OCI-LY7 (cell line): ENCODE results near the gene CYB561. TPM values are rescaled to one million over a fixed set of nuclear protein-coding genes. Genes with fewer than 3 reads are reported as not detected.

Source experiments
- BruUV-seq: library from RNA; stranded (reverse); fragments of 400-500 nt; replicated peaks from 2 replicates; lab custom pipeline; 2021; lab: Mats Ljungman, UMichigan
- CTCF ChIA-PET: fragments of 300-600 bp; sonication (Branson Sonifier 250); formaldehyde crosslinking; loops from one replicate; lab custom pipeline; 2022; ENCODE audit warnings: antibody characterized with exemption; ENCODE audit not compliant: unreplicated experiment; lab: Charles Lee
- POLR2A ChIA-PET: fragments of 300-600 bp; sonication (Branson Sonifier 250); formaldehyde crosslinking; loops from one replicate; lab custom pipeline; 2022; ENCODE audit warnings: antibody characterized with exemption; lab: Charles Lee
- DNase-seq: peaks from one replicate; pipeline ENCODE4 v3.0.0-alpha.2; 2015; ENCODE audit warnings: low spot score
- H2AFZ ChIP-seq: fragments of 200-600 bp; sonication (generic), shearing (Covaris generic); 2 replicates; pipeline ENCODE4 v1.6.1; 2014; ENCODE audit warnings: mild to moderate bottlenecking, antibody characterized with exemption, low read length, moderate library complexity
- H3K27ac ChIP-seq: fragments of 200-600 bp; sonication (generic); 2 replicates; pipeline ENCODE4 v1.5.1; 2014; ENCODE audit warnings: mixed run types, low read depth, mild to moderate bottlenecking, moderate library complexity, low read length, inconsistent platforms; ENCODE audit not compliant: poor library complexity, severe bottlenecking
- H3K36me3 ChIP-seq: fragments of 200-600 bp; sonication (generic); 2 replicates; pipeline ENCODE4 v1.6.1; 2014; ENCODE audit warnings: mild to moderate bottlenecking, antibody characterized with exemption, low read length, moderate library complexity, mixed read lengths; ENCODE audit not compliant: insufficient read depth
- H3K4me1 ChIP-seq: fragments of 200-600 bp; sonication (generic); 2 replicates; pipeline ENCODE4 v1.5.1; 2014; ENCODE audit warnings: mild to moderate bottlenecking, low read length; ENCODE audit not compliant: insufficient read depth, poor library complexity, severe bottlenecking
- H3K4me2 ChIP-seq: fragments of 200-600 bp; sonication (generic); 2 replicates; pipeline ENCODE4 v1.6.1; 2014; ENCODE audit warnings: mild to moderate bottlenecking, low read length
- H3K4me3 ChIP-seq: fragments of 200-600 bp; sonication (generic); 2 replicates; pipeline ENCODE4 v1.5.1; 2014; ENCODE audit warnings: mild to moderate bottlenecking, low read depth, low read length; ENCODE audit not compliant: poor library complexity, severe bottlenecking
- H3K79me2 ChIP-seq: fragments of 200-600 bp; sonication (generic); 2 replicates; pipeline ENCODE4 v1.6.1; 2016; ENCODE audit warnings: low read depth, mild to moderate bottlenecking, low read length, moderate library complexity, mixed read lengths; ENCODE audit not compliant: insufficient read depth
- H3K9me2 ChIP-seq: fragments of 200-600 bp; sonication (generic); 2 replicates; pipeline ENCODE4 v1.6.1; 2016; ENCODE audit warnings: mild to moderate bottlenecking, low read length, mixed read lengths; ENCODE audit not compliant: insufficient read depth
- H3K9me3 ChIP-seq: fragments of 200-600 bp; sonication (generic); 2 replicates; pipeline ENCODE4 v1.6.1; 2014; ENCODE audit warnings: mild to moderate bottlenecking, mixed run types, low read length, mixed read lengths
- H4K20me1 ChIP-seq: fragments of 200-600 bp; sonication (generic); 2 replicates; pipeline ENCODE4 v1.6.1; 2014; ENCODE audit warnings: mild to moderate bottlenecking, antibody characterized with exemption, low read length, moderate library complexity, mixed read lengths; ENCODE audit not compliant: insufficient read depth
- CTCF ChIP-seq: fragments of 200-600 bp; sonication (generic); conservative IDR thresholded peaks from 2 replicates; pipeline ENCODE4 v1.5.1; 2014; ENCODE audit warnings: mild to moderate bottlenecking, antibody characterized with exemption, low read length, moderate library complexity, mixed read lengths
- EZH2phosphoT487 ChIP-seq: fragments of 200-600 bp; sonication (generic); IDR thresholded peaks from 2 replicates; pipeline ENCODE4 v1.6.1; 2018; ENCODE audit warnings: low read depth, borderline replicate concordance, mild to moderate bottlenecking, mixed run types, antibody characterized with exemption, low read length, moderate library complexity, mixed read lengths
- intact Hi-C: fragments of 100-400 bp; cut with micrococcal nuclease; formaldehyde crosslinking; loops from one replicate; pipeline ENCODE4 v1.10.0; 2022; ENCODE audit not compliant: unreplicated experiment
- total RNA-seq, 2 experiments: library from RNA; depleted of rRNA in 1 of 2; stranded (reverse); fragments of >200 nt in 1 of 2; shearing (Covaris generic) in 1 of 2; gene quantifications; 2 replicates each; pipeline ENCODE4 v1.2.3, GENCODE V29; 2014 to 2022

CYB561 gene
- total RNA-seq, 2 experiments from 2014 or later, result not detected

DNA sequence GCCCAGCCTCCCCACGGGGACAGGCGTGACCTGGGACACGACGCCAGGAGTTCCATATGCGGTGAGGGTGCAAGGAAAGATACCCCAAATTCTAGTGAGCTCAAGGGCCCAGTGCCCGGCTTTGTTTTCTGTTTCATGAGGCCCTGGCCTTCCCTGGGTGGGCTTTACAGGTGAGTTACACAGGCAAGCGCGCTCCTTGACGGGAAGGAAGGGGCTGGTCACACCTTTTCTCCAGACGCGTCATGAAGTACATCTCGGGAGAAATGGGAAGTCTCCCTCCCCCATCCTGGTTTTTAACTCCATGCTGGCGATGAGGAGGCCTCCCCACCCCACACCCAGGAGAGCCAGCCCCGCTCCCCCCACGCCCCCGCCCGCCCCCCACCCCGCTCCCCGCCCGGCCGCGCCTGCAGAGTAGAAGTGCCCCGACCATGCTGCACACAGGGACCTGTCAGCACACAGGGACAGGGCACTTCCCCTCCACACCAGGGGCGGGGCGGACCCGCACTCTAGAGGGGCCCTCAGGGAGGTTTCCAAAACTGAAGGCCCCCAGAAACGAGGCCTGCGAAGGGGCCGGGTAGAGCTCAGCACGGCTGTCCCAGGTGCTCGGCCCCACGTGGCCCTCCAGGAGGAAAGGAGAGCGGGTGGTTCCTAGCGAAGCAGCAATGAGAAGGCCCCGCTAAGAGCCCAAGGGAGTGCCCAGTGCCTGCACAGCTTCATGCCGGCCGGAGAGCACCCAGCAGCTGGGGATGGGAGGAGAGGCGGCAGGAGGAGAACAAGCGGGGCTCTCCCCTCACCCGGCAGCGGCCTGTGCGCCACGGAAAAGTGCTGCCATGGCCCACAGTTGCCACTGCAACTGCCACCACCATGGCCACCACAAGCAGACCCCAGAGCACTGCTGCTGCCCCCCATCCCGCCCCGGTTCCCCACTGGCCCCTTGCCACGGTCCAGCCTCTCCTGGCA, 7.7 kb downstream of the CYB561 start:
- DNase-seq, result no peak
- no peak overlapping the region for H3K4me2 ChIP-seq
- H3K4me3 ChIP-seq, result no peak overlapping the region
- H4K20me1 ChIP-seq, result no peaks in the 10 kb centered on the region
- H3K4me1 ChIP-seq, result peaks cover 20% of the 10 kb centered on the region
- H3K36me3 ChIP-seq, result no peaks in the 10 kb centered on the region
- no peaks in the 10 kb centered on the region for H3K79me2 ChIP-seq
- H3K9me2 ChIP-seq, result no peaks in the 10 kb centered on the region
- ChIA-PET CTCF (no interaction called here), POLR2A (interaction anchor here (1.1 kb wide), 1 partner anchor 119 kb away, joined by 3 read pairs; no protein-coding TSS in a partner anchor)
- TF ChIP-seq EZH2phosphoT487 (no peak), CTCF (no peak)
- no peak overlapping the region for H2AFZ ChIP-seq
- no peaks in the 10 kb centered on the region for H3K9me3 ChIP-seq
- no peak overlapping the region for H3K27ac ChIP-seq
- BruUV-seq, result no TSS peak
- intact Hi-C loops, result no loop called here

DNA sequence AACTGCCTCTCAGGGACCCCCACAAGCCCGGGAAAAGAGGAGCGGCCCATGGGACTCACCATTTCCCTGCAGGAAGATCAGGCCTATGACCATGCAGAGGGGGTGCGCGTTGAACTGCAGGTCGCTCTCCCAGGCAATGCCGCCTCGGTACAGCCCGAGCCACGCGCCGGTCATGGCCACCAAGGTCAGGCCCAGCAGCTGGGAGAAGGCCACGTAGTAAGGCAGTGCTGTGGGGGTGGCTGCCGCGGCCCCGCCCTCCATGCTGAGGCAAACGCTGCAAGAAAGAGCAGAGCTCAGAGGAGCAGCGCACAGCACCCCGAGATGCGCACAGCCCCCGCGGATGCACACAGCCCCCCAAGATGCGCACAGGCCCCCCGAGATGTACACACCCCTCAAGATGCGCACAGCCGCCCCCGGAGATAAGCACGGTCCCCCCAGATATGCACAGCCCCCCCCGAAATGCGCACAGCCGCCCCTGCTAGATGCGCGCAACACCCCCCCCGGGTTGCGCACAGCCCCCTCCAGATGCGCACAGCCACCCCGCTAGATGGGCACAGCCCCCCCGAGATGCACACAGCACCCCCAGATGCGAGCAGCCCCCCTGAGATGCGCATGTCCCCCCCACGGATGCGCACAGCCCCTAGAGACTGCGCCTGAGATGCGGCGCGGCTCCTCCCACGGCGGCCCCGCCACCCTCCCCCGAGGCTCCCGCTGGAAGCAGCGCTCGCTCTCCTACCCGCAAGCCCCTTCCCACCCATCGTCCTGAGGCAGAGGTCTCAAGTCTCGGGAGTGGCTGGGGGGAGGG, 8.6 kb downstream of the CYB561 start:
- Histone ChIP-seq H3K9me3 (no peaks in the 10 kb centered on the region), H3K4me1 (peaks cover 20% of the 10 kb centered on the region), H3K9me2 (no peaks in the 10 kb centered on the region), H3K4me3 (no peak overlapping the region), H3K79me2 (no peaks in the 10 kb centered on the region), H3K4me2 (no peak overlapping the region), H4K20me1 (no peaks in the 10 kb centered on the region), H3K36me3 (no peaks in the 10 kb centered on the region), H3K27ac (no peak overlapping the region), H2AFZ (no peak overlapping the region)
- no peak for DNase-seq
- intact Hi-C loops, result no loop called here
- TF ChIP-seq EZH2phosphoT487 (no peak), CTCF (no peak)
- ChIA-PET POLR2A (interaction anchor here (0.9 kb wide), 1 partner anchor 28 kb away, joined by 3 read pairs; no protein-coding TSS in a partner anchor), CTCF (no interaction called here)
- no TSS peak for BruUV-seq
